GM19455 (cell line): ENCODE measurements around the gene DISC1.

Experiments
- ATAC-seq: cut with Tn5 transposase; IDR thresholded peaks from one replicate; pipeline ENCODE4 v1.9.1; 2021; ENCODE audit not compliant: unreplicated experiment

The DISC1 gene

DNA sequence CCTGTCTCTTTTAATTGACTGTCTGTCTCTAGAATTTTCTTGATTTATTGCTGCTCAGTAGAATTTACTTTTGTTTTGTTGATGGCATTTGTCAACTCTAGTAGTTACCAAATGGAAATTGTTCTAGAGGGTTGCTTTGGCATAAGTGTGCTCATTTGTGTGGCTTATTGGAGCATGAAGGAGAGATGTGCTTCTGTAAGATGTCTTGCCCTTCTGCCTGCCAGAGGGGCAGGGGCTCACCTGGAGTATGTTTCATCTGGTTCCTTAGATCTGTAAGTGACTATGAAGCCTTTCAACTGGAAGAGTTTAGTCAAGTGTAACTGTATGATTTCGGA, 345.5 kb downstream of the DISC1 start:
- no peak for ATAC-seq

GRCh38 chr1:231973830-231974229, 347.2 kb downstream of the DISC1 start:
- ATAC-seq, result no peak

DNA sequence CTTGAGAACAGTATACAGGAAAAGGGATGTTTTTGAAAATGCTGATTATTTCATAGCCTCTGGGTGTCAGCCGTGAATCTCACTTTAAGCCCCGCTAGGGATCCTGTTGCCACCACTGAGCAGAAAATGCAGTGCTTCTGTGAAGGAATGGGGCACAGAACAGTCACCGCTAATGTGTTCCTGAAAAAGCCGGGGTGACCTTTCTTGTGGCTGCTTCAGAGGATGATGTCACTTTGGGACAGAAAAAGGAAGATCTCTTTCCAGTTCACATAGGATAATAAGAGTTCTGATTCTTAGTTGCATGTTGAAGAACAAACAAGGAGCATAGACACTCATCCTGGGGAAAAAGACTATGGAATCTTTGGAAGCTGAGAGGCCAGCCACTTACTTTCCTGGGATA, 349.6 kb downstream of the DISC1 start:
- ATAC-seq, result no peak

DNA sequence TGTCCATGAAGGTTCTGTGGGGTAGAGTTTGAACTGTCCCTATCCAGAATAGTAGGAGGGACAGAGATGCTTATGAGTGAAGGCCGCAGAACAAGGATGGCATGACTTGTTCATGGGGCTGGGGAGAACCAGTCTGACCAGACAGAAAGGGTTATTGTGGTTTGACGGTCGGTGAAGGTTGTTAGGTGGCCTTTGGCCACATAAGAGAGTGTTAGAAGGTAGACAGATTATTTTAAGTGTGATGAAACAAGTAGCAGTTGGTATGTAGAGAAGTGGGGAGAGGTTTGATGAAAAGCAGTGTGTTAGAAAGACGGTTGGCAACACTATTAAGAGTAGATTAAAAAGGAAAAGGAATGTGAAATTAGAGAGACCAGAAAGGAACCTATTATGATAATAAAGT, 355.1 kb downstream of the DISC1 start:
- no peak for ATAC-seq

DNA sequence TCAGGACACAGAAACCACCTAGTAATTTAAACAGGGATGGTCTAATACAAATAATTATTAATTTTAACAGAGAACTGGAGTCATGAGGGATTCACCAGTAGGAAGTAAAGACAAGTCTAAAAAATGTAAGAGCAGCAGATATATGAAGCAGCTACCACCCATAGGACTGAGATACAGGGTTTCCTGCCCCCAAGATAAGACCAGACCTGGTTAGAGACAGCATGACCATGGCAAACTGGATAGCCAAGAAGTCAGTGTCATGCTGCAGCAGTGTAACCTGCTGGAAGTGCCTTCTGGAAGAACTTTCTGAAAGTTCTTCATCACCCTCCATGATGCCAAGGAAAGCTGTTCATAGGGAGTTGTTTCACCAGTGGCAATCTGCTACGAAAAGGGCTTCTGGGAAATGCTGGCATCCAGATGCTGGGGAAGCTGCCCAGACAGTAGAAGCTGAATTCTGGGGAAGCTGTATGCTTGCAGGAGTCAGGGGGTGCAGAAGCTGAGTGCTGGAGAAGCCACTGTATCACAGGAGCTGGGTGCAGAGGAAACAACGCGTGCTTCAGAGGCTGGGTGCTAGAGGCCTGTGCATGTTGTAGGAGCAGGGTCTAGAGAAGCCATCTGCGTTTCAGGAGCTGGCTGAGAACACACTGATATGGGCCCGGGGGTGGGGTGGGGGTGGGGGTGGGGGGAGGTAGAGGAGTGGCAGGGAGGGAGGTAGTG, 356.4 kb downstream of the DISC1 start:
- ATAC-seq, result no peak

GRCh38 chr1:231983588-231984193, 357.1 kb downstream of the DISC1 start:
- no peak for ATAC-seq

DNA sequence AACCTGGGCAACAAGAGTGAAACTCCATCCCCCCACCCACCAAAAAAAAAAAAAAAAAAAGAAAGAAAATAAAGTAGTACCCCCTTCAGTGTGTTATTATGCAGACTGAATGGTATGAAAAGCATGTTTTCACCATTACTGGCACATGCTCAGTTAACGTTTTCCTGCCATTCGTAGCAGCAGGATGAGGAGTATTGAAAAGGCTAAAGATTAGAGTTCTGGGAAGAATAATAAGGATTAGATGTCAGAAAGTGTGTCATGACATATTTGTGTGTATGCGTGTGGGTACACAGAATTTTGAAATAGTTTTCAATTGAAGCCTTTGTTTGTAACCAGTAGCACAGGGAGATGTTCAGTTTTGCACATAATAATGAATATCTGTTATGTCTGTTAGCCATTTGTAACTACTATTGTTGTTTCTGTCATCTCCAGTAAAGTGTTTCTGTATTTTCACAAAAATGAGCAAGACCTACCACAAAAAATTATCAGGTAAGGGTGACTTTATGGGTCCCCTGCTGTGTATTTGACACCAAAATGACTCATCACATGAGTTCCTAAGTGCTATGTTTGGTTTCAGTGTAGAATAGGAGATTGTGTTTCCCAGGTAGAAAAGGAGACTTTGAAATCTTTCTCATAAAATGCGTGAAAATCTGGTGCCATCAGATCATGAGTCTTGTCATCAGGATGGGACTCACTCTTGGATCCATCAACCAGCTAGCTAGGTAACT, 358.9 kb downstream of the DISC1 start:
- no peak for ATAC-seq

- ATAC-seq, result no peak
Measured at GRCh38 chr1:231986631-231987336, 360.2 kb downstream of the DISC1 start.

DNA sequence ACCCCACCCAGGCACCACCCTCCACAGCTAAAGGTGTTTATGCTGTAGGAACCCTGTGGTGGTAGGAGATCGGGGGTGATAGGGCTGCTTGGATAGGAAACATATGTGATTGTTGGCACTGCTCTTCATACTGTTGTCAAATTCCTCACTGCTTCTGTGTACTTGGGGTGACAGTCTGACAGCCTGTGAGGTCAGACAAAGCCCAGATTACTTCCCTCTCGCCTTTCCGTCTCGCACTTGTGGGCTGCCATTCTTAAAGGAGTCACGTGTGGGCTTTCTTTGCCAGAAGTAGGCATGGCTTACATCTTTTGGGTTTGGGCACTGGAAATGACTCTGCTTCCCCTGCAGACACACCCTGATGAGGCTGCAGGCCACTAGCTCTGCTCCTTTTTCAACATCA, 363.8 kb downstream of the DISC1 start:
- no peak for ATAC-seq

- ATAC-seq, result no peak
Measured at GRCh38 chr1:231991231-231991630, 364.6 kb downstream of the DISC1 start.

DNA sequence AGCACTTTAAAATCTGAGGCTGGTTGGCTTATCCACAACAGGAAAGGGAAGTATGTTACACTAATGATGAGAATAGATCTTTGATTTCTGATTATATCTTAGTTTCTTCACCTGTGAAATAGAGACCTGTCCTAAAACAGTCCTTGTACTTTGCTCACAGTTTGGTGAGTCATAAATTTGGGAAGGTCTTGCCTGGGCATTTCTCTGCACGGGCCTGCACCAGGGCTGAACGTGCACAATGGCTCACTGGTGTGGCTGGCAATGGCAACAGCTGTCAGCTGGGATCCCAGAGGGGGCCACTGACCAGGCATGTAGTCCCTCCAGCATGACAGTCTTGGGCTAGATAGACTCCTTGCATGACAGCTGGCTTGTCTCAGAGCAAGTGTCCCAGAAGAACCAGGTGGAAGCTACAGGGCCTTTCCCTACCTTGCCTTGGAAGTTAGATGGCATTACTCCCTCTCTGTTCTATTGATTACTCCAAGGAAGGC, 367.4 kb downstream of the DISC1 start:
- no peak for ATAC-seq

- no peak for ATAC-seq
Measured at GRCh38 chr1:231998791-231999190, 372.2 kb downstream of the DISC1 start.

- no peak for ATAC-seq
Measured at GRCh38 chr1:232005300-232005699, 378.7 kb downstream of the DISC1 start.

DNA sequence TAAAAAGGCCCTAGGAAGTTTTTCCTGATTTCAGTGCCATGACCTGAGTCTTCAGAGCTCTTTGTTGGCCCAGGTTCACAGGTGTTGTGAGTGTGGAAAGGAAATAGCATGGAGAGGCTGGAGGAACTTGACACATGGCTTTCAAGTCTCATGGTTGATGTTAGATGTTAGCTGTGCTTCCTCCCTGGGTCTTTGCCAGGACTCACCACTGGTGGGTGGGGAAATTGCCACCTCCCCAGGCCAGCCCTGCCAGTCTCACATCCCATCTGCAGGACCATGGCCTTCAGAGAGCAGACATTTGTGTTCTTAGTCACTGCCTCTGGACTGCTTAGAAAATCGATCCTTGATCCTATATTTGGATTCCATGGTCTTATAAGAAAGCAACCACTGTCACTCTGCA, 383.2 kb downstream of the DISC1 start:
- no peak for ATAC-seq

DNA sequence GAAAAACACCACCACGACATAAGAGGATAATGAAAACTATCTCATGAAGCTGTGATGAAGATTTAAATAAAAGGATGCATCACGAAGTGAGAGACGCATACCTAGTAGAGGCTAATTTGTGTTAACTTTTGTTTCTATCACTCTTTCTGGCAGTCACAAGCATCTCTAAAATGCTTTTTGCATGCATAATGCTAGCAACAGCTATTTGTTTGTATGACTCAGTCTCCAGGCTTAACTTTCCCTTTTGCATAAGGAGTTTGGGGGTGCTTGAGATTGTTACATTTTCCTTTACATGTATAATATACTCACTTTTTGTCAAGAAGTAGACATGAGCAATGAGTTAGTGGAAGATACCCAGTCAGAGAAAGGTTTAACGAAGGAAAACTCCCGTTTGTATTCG, 385.4 kb downstream of the DISC1 start:
- no peak for ATAC-seq

GRCh38 chr1:232012773-232013386, 386.3 kb downstream of the DISC1 start:
- ATAC-seq, result no peak

- ATAC-seq, result no peak
Measured at GRCh38 chr1:232014941-232015340, 388.4 kb downstream of the DISC1 start.

DNA sequence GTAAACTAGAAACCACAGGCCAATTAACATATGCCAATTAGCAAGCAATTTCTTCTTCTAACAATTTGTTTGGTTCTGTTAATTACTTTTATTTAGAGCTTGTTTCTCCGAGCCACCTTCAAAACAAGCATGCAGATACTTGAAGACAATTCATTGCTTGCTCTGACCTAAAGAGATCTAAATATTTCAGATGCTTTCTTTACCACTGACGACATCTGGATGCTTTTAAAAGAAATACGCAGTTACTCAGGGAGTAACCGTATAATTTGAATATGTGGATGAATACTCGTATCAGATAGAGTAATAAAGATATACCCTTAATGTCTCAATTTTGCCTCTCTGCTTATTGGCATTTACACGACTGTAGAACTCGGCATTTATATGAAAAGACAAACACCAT, 390.0 kb downstream of the DISC1 start:
- ATAC-seq, result no peak

DNA sequence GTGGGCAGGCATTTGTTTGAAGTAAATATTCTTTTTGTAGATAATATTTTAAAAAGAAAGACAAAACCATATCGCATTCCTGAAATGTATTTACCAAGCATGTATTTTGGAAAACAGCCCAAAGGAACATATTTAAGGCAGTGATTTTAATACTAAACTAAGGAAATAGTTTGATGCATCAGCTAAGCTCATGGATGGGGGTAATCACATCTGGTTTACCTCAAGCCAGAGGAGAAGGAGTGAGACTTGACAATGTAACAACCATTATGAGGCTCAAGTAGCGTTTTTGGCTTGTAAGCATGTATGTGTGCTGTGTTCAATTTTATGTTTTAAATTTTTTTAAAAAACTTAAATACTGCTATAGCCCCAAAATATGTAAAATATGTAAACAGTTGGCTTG, 390.5 kb downstream of the DISC1 start:
- no peak for ATAC-seq

GRCh38 chr1:232017759-232018158, 391.2 kb downstream of the DISC1 start:
- ATAC-seq, result no peak
